GM23338 (cell line): ENCODE data around the gene AZU1. TPM values are rescaled to one million over a fixed set of nuclear protein-coding genes. Genes with fewer than 3 reads are reported as not detected.

ENCODE experiments used
- ATAC-seq: fragments of 200-7000 bp; cut with Tn5 transposase; 3 replicates; pipeline ENCODE4 v1.9.1; 2020
- DNase-seq: peaks from one replicate; pipeline ENCODE4 v3.0.0-alpha.2; 2015; ENCODE audit warnings: low spot score
- H2AFZ ChIP-seq: fragments of 200-600 bp; sonication (generic); 2 replicates; pipeline ENCODE4 v1.8.0; 2016; ENCODE audit warnings: antibody characterized with exemption, mild to moderate bottlenecking, moderate library complexity
- H3F3A ChIP-seq: fragments of 200-600 bp; sonication (generic); replicated peaks from 2 replicates; pipeline ENCODE4 v1.8.0; 2017; ENCODE audit warnings: antibody characterized with exemption, mixed run types, low read depth
- H3K27ac ChIP-seq: fragments of 200-600 bp; sonication (generic); 2 replicates; pipeline ENCODE4 v1.6.1; 2016; ENCODE audit warnings: low read depth
- H3K27me3 ChIP-seq: fragments of 200-600 bp; sonication (generic); 2 replicates; pipeline ENCODE4 v1.8.0; 2016; ENCODE audit warnings: mild to moderate bottlenecking, mixed run types, moderate library complexity; ENCODE audit not compliant: insufficient read depth
- H3K36me3 ChIP-seq: fragments of 200-600 bp; sonication (generic); 2 replicates; pipeline ENCODE4 v1.8.0; 2016; ENCODE audit warnings: mild to moderate bottlenecking; ENCODE audit not compliant: insufficient read depth
- H3K4me1 ChIP-seq: fragments of 200-600 bp; sonication (generic); 2 replicates; pipeline ENCODE4 v1.8.0; 2016; ENCODE audit warnings: mild to moderate bottlenecking, moderate library complexity; ENCODE audit not compliant: insufficient read depth
- H3K4me2 ChIP-seq: fragments of 200-600 bp; sonication (generic); 2 replicates; pipeline ENCODE4 v1.7.1; 2017; ENCODE audit warnings: mixed run types
- H3K4me3 ChIP-seq: fragments of 200-600 bp; sonication (generic); 2 replicates; pipeline ENCODE4 v1.6.1; 2016; ENCODE audit warnings: mixed run types
- H3K79me2 ChIP-seq: fragments of 200-600 bp; sonication (generic); replicated peaks from 2 replicates; pipeline ENCODE4 v1.8.0; 2017; ENCODE audit warnings: mild to moderate bottlenecking; ENCODE audit not compliant: insufficient read depth
- H3K9me2 ChIP-seq: fragments of 200-600 bp; sonication (generic); 2 replicates; pipeline ENCODE4 v1.8.0; 2017; ENCODE audit not compliant: insufficient read depth
- H4K20me1 ChIP-seq: fragments of 200-600 bp; sonication (generic); replicated peaks from 2 replicates; pipeline ENCODE4 v1.8.0; 2017; ENCODE audit warnings: mild to moderate bottlenecking; ENCODE audit not compliant: insufficient read depth
- H3K27ac Mint-ChIP-seq: 2 replicates; pipeline ENCODE4 v1.8.0; 2020; ENCODE audit warnings: inconsistent platforms, mild to moderate bottlenecking, moderate library complexity, mixed read lengths
- H3K27me3 Mint-ChIP-seq: 3 replicates; pipeline ENCODE4 v1.8.0; 2022; ENCODE audit warnings: low read depth, mild to moderate bottlenecking, moderate library complexity, mixed read lengths, inconsistent platforms; ENCODE audit not compliant: insufficient read depth, poor library complexity
- H3K36me3 Mint-ChIP-seq: 3 replicates; pipeline ENCODE4 v1.8.0; 2021; ENCODE audit warnings: low read depth, mild to moderate bottlenecking, inconsistent platforms, moderate library complexity, mixed read lengths
- H3K4me1 Mint-ChIP-seq: 3 replicates; pipeline ENCODE4 v1.8.0; 2020; ENCODE audit warnings: mild to moderate bottlenecking, inconsistent platforms, mixed read lengths
- H3K4me3 Mint-ChIP-seq: 3 replicates; pipeline ENCODE4 v1.8.0; 2021; ENCODE audit warnings: moderate library complexity, mild to moderate bottlenecking, inconsistent platforms, mixed read lengths
- H3K9me3 Mint-ChIP-seq: 3 replicates; pipeline ENCODE4 v1.8.0; 2020; ENCODE audit warnings: moderate library complexity, mild to moderate bottlenecking, inconsistent platforms, mixed read lengths
- CREB1 ChIP-seq: fragments of 250-450 bp; sonication (Bioruptor Pico); IDR thresholded peaks from 2 replicates; pipeline ENCODE4 v1.5.0; 2020; ENCODE audit warnings: low read depth, mild to moderate bottlenecking, moderate library complexity
- CTCF ChIP-seq, 2 experiments: fragments of 200-600 bp in 1 of 2; sonication (generic) in 1 of 2; conservative IDR thresholded peaks; 2 replicates each; pipeline versions ENCODE4 v1.5.1 to v1.6.1; 2016 to 2017; ENCODE audit warnings: antibody characterized with exemption in 2 of 2, low read depth in 2 of 2, mild to moderate bottlenecking in 2 of 2, moderate library complexity in 1 of 2
- ETS1 ChIP-seq: IDR thresholded peaks from 2 replicates; pipeline ENCODE4 v1.6.1; 2016; ENCODE audit warnings: antibody characterized with exemption
- EZH2 ChIP-seq: fragments of 200-600 bp; sonication (generic); IDR thresholded peaks from one replicate; pipeline ENCODE4 v1.8.0; 2017; ENCODE audit warnings: antibody characterized with exemption, mild to moderate bottlenecking, low read depth; ENCODE audit not compliant: unreplicated experiment
- EZH2phosphoT487 ChIP-seq: fragments of 200-600 bp; sonication (generic); IDR thresholded peaks from one replicate; pipeline ENCODE4 v1.8.1; 2018; ENCODE audit warnings: antibody characterized with exemption; ENCODE audit not compliant: unreplicated experiment
- JUNB ChIP-seq: IDR thresholded peaks from one replicate; pipeline ENCODE4 v1.6.1; 2016; ENCODE audit warnings: antibody characterized with exemption; ENCODE audit not compliant: unreplicated experiment
- NANOG ChIP-seq: IDR thresholded peaks from 2 replicates; pipeline ENCODE4 v1.6.1; 2016; ENCODE audit warnings: antibody characterized with exemption, borderline replicate concordance
- POLR2AphosphoS5 ChIP-seq: IDR thresholded peaks from 2 replicates; pipeline ENCODE4 v1.6.1; 2016; ENCODE audit warnings: antibody characterized with exemption, low read depth
- REST ChIP-seq: IDR thresholded peaks from one replicate; pipeline ENCODE4 v1.6.1; 2018; ENCODE audit warnings: antibody characterized with exemption; ENCODE audit not compliant: unreplicated experiment
- STAT1 ChIP-seq: IDR thresholded peaks from one replicate; pipeline ENCODE4 v1.6.1; 2016; ENCODE audit warnings: antibody characterized with exemption; ENCODE audit not compliant: unreplicated experiment
- ZNF114 ChIP-seq: fragments of 250-450 bp; sonication (Bioruptor Pico); IDR thresholded peaks from 2 replicates; pipeline ENCODE4 v1.5.0; 2020; ENCODE audit warnings: mild to moderate bottlenecking, moderate library complexity
- ZNF331 ChIP-seq: fragments of 250-450 bp; sonication (Bioruptor Pico); IDR thresholded peaks from 2 replicates; pipeline ENCODE4 v1.5.0; 2020; ENCODE audit warnings: low read depth, mild to moderate bottlenecking, moderate library complexity
- ZNF462 ChIP-seq: fragments of 250-450 bp; sonication (Bioruptor Pico); IDR thresholded peaks from 2 replicates; pipeline ENCODE4 v1.5.0; 2020; ENCODE audit warnings: mild to moderate bottlenecking, moderate library complexity
- polyA plus RNA-seq: library from polyadenylated mRNA; unstranded; fragments of >200 nt; fragmentation: Nextera tagmentation; extraction: Ambion mirVana; gene quantifications from 2 replicates; pipeline ENCODE4 v1.2.1, GENCODE V29; 2016
- total RNA-seq: library from RNA; depleted of rRNA; stranded (reverse); fragments of >200 nt; shearing (Covaris generic); gene quantifications from 2 replicates; pipeline ENCODE4 v1.2.3, GENCODE V29; 2014

Gene AZU1
- total and polyA plus RNA-seq, 2 experiments from 2014 or later = 0.78 to 1.4 TPM

GRCh38 chr19:843180-843835 is 15.7 kb downstream of the AZU1 start:
- Histone ChIP-seq H3K36me3 (no peaks in the 10 kb centered on the region), H3K4me1 (no peaks in the 10 kb centered on the region), H3K4me3 (peak overlapping the region; percentile 49), H3F3A (peaks cover 6% of the 10 kb centered on the region; the same call in 1 of the 2 replicates), H3K27ac (no peak overlapping the region), H2AFZ (peak overlapping the region; percentile 76), H3K27me3 (peaks cover 27% of the 10 kb centered on the region), H3K4me2 (peak overlapping the region; percentile 65), H3K9me2 (no peaks in the 10 kb centered on the region), H4K20me1 (no peaks in the 10 kb centered on the region), H3K79me2 (no peaks in the 10 kb centered on the region)
- peaks cover 2% of the 10 kb centered on the region; the same call in 1 of the 3 replicates for H3K4me1 Mint-ChIP-seq
- H3K36me3 Mint-ChIP-seq = no peaks in the 10 kb centered on the region; the same call in 2 of the 3 replicates
- TF ChIP-seq ZNF114 (CRISPR knock-in tag) (no peak), ZNF462 (CRISPR knock-in tag) (no peak), CREB1 (no peak), CTCF (conservative IDR thresholded peaks at IDR 0.05; ENCODE audit: low read depth in 2 of 2) (no peak; a peak in 1 of 4 replicates), EZH2 (no peak), REST (no peak), NANOG (no peak), ETS1 (no peak), ZNF331 (CRISPR knock-in tag) (no peak), STAT1 (no peak), JUNB (no peak), EZH2phosphoT487 (no peak), POLR2AphosphoS5 (no peak)
- peak; percentile 76 for ATAC-seq
- DNase-seq = peak; percentile 79
- peaks cover 31% of the 10 kb centered on the region for H3K27me3 Mint-ChIP-seq
- peaks cover 4% of the 10 kb centered on the region; the same call in 2 of the 3 replicates for H3K9me3 Mint-ChIP-seq
- peak overlapping the region; percentile 40; the same call in 1 of the 3 replicates for H3K4me3 Mint-ChIP-seq
- no peak overlapping the region for H3K27ac Mint-ChIP-seq
